Activated CD8-positive, alpha-beta T cell treated with anti-CD3 and anti-CD28 coated beads for 36 hours (primary cell): Measurements from ENCODE around the gene RASAL3. TPM values are rescaled to one million over a fixed set of nuclear protein-coding genes. Genes with fewer than 3 reads are reported as not detected.

ENCODE experiments used
- ATAC-seq: fragments of 200-7000 bp; cut with Tn5 transposase; one replicate; pipeline ENCODE4 v1.10.0; 2021; ENCODE audit warnings: mild to moderate bottlenecking, moderate library complexity
- CTCF ChIA-PET: fragments of 350-600 bp; sonication (Branson Sonifier 250); formaldehyde crosslinking; loops from one replicate; lab custom pipeline; 2021; ENCODE audit warnings: antibody characterized with exemption; lab: Charles Lee
- POLR2A ChIA-PET: fragments of 350-600 bp; sonication (Branson Sonifier 250); formaldehyde crosslinking; loops from one replicate; lab custom pipeline; 2021; ENCODE audit warnings: antibody characterized with exemption; lab: Charles Lee
- DNase-seq: peaks from one replicate; pipeline ENCODE4 v3.0.0-alpha.2; 2020
- H3K27ac Mint-ChIP-seq: one replicate; pipeline ENCODE4 v1.8.0; 2021; ENCODE audit warnings: mild to moderate bottlenecking, mixed read lengths
- H3K27me3 Mint-ChIP-seq: one replicate; pipeline ENCODE4 v1.8.0; 2021; ENCODE audit warnings: mixed read lengths
- H3K36me3 Mint-ChIP-seq: one replicate; pipeline ENCODE4 v1.8.0; 2021; ENCODE audit warnings: low read depth, mixed read lengths
- H3K4me1 Mint-ChIP-seq: one replicate; pipeline ENCODE4 v1.8.0; 2021; ENCODE audit warnings: low read depth, mixed read lengths
- H3K4me3 Mint-ChIP-seq: one replicate; pipeline ENCODE4 v1.8.0; 2021; ENCODE audit warnings: mild to moderate bottlenecking, moderate library complexity, mixed read lengths
- H3K9me3 Mint-ChIP-seq: one replicate; pipeline ENCODE4 v1.8.0; 2021; ENCODE audit warnings: mixed read lengths
- CTCF ChIP-seq: fragments of 200-600 bp; IDR thresholded peaks from one replicate; pipeline ENCODE4 v1.8.0; 2022; ENCODE audit warnings: antibody characterized with exemption, mild to moderate bottlenecking
- intact Hi-C: fragments of 100-400 bp; cut with micrococcal nuclease; formaldehyde crosslinking; loops from one replicate; pipeline ENCODE4 v1.10.0; 2022
- total RNA-seq, 2 experiments: library from RNA; stranded (reverse); gene quantifications; one replicate each; pipeline ENCODE4 v1.2.3, GENCODE V29; 2021

The RASAL3 gene
- total RNA-seq, 2 experiments from 2014 or later = 83.9 to 85.8 TPM

GRCh38 chr19:15453091-15453578 lies 11.2 kb downstream of the RASAL3 start:
- CTCF ChIA-PET = interaction anchor here (2.6 kb wide), 1 partner anchor 11 kb away, joined by 6 read pairs; the partner anchor contains the start of gene RASAL3

DNA sequence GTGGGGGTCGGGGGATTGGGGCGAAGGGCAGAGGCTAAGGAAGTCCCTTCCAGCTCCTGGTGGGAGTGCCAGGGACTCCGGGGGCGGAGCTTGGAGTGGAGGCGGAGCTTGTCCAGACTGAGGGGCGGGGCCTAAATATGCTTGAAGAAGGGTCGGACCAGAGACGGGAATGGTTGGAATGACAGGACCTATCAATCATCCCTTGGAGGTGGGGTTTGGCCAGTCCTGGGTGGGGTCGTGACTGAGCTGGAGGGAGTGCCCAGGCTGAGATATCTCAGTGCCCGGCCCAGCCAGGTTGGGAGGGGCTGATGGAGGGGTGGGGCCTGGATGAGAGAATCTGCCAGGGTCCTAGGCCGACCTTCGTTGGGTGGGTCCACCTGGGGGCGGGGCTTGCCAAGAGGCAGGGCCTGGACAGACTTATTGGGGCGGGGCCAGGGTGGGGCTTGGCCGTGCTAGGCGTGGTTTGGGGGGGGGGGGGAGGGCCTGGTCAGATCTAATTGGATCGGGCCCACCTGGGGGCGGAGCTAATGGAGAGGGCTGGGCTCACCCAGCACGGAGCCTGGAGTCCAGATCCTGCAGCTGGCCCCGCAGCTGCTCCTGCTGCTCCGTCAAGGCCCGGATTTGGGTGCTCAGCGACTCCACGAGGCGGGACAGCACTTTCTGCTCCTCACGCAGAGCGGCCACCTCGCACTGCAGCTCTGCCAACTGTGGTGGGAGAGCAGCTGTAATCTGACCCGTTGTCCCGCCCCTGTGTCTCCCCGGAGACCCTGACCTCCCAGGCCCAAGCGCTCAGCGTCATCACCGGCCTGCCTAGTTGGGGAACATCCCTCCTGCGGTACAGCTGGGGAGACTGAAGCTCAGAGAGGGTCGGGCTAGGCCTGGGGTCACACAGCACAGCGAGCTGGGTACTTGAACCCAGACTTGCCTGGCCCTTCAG lies 12.0 kb downstream of the RASAL3 start:
- Mint-ChIP-seq H3K4me1 (peaks cover 14% of the 10 kb centered on the region), H3K9me3 (no peaks in the 10 kb centered on the region), H3K4me3 (no peak overlapping the region), H3K27me3 (no peaks in the 10 kb centered on the region), H3K27ac (no peak overlapping the region), H3K36me3 (peaks cover 50% of the 10 kb centered on the region)
- peak; percentile 37 for DNase-seq
- intact Hi-C loops = no loop called here
- ChIA-PET CTCF (interaction anchor here (0.6 to 2.6 kb wide), 2 partner anchors 11 to 33 kb away, joined by 3 to 6 read pairs; partner anchors contain the start of gene RASAL3), POLR2A (interaction anchor here (1.2 to 3.9 kb wide), 5 partner anchors 7 to 99 kb away, joined by 3 to 33 read pairs (median 8); partner anchors contain the start of genes AKAP8L and RASAL3)
- TF ChIP-seq CTCF = no peak
- no peak for ATAC-seq

More at GRCh38 chr19:15453091-15453578, 11.2 kb downstream of the RASAL3 start:
- no peaks in the 10 kb centered on the region for H3K27me3 Mint-ChIP-seq
- POLR2A ChIA-PET = interaction anchor here (3.4 kb wide), 1 partner anchor 10 kb away, joined by 33 read pairs; the partner anchor contains the start of gene RASAL3
- H3K9me3 Mint-ChIP-seq = no peaks in the 10 kb centered on the region
- no peak for ATAC-seq
- H3K27ac Mint-ChIP-seq = no peak overlapping the region
- H3K4me3 Mint-ChIP-seq = no peak overlapping the region
- TF ChIP-seq CTCF = no peak
- no peak for DNase-seq
- intact Hi-C loops = no loop called here
- peaks cover 55% of the 10 kb centered on the region for H3K36me3 Mint-ChIP-seq
- peaks cover 14% of the 10 kb centered on the region for H3K4me1 Mint-ChIP-seq

DNA sequence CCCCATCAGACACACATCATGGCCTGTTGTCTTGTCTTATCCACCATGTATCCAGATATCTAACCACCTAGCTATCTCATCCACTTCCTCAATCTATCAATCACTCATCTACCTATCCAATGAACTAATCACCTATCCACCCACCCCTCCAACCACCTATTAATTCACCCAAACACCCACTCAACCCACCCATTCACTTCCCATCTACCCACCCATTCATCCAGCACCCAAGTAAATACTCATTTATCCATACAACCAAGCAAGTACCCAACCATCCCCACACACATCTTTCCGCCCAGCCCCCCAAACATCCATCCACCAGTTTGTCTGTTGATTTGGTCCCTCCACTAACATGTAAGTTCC lies 13.8 kb downstream of the RASAL3 start:
- no peaks in the 10 kb centered on the region for H3K27me3 Mint-ChIP-seq
- H3K9me3 Mint-ChIP-seq = no peaks in the 10 kb centered on the region
- CTCF ChIA-PET = interaction anchor here (1.1 to 2.6 kb wide), 3 partner anchors 13 to 105 kb away, joined by 5 to 7 read pairs (median 6); partner anchors contain the start of genes AKAP8L and RASAL3
- no peak for ATAC-seq
- H3K27ac Mint-ChIP-seq = peak overlapping the region; percentile 87
- H3K4me1 Mint-ChIP-seq = peaks cover 14% of the 10 kb centered on the region
- TF ChIP-seq CTCF = no peak
- peaks cover 44% of the 10 kb centered on the region for H3K36me3 Mint-ChIP-seq
- intact Hi-C loops = no loop called here
- no peak for DNase-seq
- peak overlapping the region; percentile 61 for H3K4me3 Mint-ChIP-seq
- POLR2A ChIA-PET = interaction anchor here (0.8 to 3.9 kb wide), 3 partner anchors 13 to 31 kb away, joined by 4 to 19 read pairs (median 4); partner anchors contain the start of gene AKAP8L

GRCh38 chr19:15449620-15450527 lies 14.5 kb downstream of the RASAL3 start, which contains the start of gene WIZ:
TSS of gene WIZ (minus strand) at chr19:15449956. CDS start at chr19:15448307, 1,649 bp downstream.
- Mint-ChIP-seq H3K27ac (peak within 1 kb of the TSS; percentile 87), H3K27me3 (no peaks in the 10 kb centered on the region), H3K36me3 (peaks cover 38% of the 10 kb centered on the region), H3K9me3 (no peaks in the 10 kb centered on the region), H3K4me3 (peak within 1 kb of the TSS; percentile 61), H3K4me1 (peaks cover 14% of the 10 kb centered on the region)
- intact Hi-C loops = no loop called here
- POLR2A ChIA-PET = interaction anchor here (0.8 to 3.9 kb wide), 5 partner anchors 10 to 30 kb away, joined by 3 to 19 read pairs (median 4); partner anchors contain the start of gene AKAP8L
- TF ChIP-seq CTCF = no peak
- ATAC-seq (peak; percentile 74), DNase-seq (peak; percentile 86)
- CTCF ChIA-PET = interaction anchor here (1.1 to 1.8 kb wide), 2 partner anchors 31 to 106 kb away, joined by 5 to 7 read pairs; partner anchors contain the start of gene AKAP8L
